Type B pancreatic cell (in vitro differentiated cells): ENCODE measurements around the gene MIPEP. TPM values are rescaled to one million over a fixed set of nuclear protein-coding genes. Genes with fewer than 3 reads are reported as not detected.

Experiments used
- DNase-seq: peaks from one replicate; pipeline ENCODE4 v3.0.0; 2021; ENCODE audit warnings: mixed read lengths; ENCODE audit not compliant: unreplicated experiment; ENCODE audit errors: extremely low spot score
- H3K27ac Mint-ChIP-seq: 2 replicates; pipeline ENCODE4 v1.8.0; 2021; ENCODE audit warnings: mild to moderate bottlenecking, mixed read lengths
- H3K27me3 Mint-ChIP-seq: 2 replicates; pipeline ENCODE4 v1.8.0; 2021; ENCODE audit warnings: mixed read lengths
- H3K36me3 Mint-ChIP-seq: 2 replicates; pipeline ENCODE4 v1.8.0; 2021; ENCODE audit warnings: mixed read lengths
- H3K4me1 Mint-ChIP-seq: one replicate; pipeline ENCODE4 v1.8.0; 2021; ENCODE audit warnings: mixed read lengths; ENCODE audit not compliant: unreplicated experiment
- H3K4me3 Mint-ChIP-seq: 2 replicates; pipeline ENCODE4 v1.8.0; 2021; ENCODE audit warnings: mild to moderate bottlenecking, mixed read lengths
- H3K9me3 Mint-ChIP-seq: 2 replicates; pipeline ENCODE4 v1.8.0; 2021; ENCODE audit warnings: mixed read lengths
- total RNA-seq: library from RNA; stranded (reverse); gene quantifications from 2 replicates; pipeline ENCODE4 v1.2.1, GENCODE V29; 2021; ENCODE audit warnings: low replicate concordance
- TF ChIP-seq, protein P1 (sequence below): fragments of 200-600 bp; sonication (generic); conservative IDR thresholded peaks from 2 replicates; pipeline ENCODE4 v1.5.0; 2021; ENCODE audit warnings: antibody characterized with exemption, mild to moderate bottlenecking

The MIPEP gene
- total RNA-seq, 1 donor from 2014 or later: 29.9 TPM

DNA sequence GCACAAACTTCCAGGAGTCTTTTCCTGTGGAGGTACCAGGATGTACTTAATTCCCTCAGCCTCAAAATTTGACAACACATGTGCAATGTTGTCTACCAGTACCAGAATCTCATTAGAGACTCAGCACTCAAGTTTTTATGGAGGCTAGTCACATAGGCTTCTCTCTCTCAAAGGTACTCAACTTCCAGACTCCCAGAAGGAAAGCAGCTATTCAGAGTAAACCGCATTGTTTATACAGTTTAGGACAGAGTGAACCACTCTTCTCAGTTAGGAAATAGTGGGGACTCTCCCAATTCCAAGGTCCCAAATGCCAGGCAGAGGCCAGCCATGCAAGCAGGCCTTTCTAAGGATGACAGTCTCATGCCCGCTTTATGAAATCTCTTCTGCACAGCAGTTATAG lies 16.6 kb upstream of the MIPEP start:
- H3K4me3 Mint-ChIP-seq: no peak overlapping the region
- H3K4me1 Mint-ChIP-seq: peaks cover 8% of the 10 kb centered on the region
- no peaks in the 10 kb centered on the region for H3K36me3 Mint-ChIP-seq
- H3K27ac Mint-ChIP-seq: no peak overlapping the region
- DNase-seq: no peak
- peaks cover 16% of the 10 kb centered on the region for H3K27me3 Mint-ChIP-seq
- H3K9me3 Mint-ChIP-seq: no peaks in the 10 kb centered on the region
- TF ChIP-seq, protein P1, sequence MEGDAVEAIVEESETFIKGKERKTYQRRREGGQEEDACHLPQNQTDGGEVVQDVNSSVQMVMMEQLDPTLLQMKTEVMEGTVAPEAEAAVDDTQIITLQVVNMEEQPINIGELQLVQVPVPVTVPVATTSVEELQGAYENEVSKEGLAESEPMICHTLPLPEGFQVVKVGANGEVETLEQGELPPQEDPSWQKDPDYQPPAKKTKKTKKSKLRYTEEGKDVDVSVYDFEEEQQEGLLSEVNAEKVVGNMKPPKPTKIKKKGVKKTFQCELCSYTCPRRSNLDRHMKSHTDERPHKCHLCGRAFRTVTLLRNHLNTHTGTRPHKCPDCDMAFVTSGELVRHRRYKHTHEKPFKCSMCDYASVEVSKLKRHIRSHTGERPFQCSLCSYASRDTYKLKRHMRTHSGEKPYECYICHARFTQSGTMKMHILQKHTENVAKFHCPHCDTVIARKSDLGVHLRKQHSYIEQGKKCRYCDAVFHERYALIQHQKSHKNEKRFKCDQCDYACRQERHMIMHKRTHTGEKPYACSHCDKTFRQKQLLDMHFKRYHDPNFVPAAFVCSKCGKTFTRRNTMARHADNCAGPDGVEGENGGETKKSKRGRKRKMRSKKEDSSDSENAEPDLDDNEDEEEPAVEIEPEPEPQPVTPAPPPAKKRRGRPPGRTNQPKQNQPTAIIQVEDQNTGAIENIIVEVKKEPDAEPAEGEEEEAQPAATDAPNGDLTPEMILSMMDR: no peak

DNA sequence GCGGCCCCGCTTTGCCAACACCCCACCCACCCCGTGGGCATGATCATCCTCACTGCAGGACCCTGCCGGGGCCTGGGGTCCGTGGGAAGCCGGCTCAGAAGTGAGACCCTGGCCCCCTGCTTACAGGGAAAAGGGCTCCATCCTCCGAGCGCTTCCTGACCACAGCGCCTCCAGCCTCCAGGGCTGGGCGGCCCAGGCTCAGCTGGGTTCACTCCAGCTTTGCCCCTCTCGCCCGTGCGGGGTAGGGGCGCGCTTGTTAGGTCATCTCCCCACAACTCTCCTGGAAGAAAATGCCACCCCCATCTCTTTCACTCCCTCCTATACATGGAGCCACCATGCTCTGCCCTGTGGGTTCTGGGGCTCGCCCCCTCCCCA lies 14.7 kb upstream of the MIPEP start:
- TF ChIP-seq, protein P1: no peak
- H3K27me3 Mint-ChIP-seq: peaks cover 16% of the 10 kb centered on the region
- no peaks in the 10 kb centered on the region for H3K9me3 Mint-ChIP-seq
- H3K27ac Mint-ChIP-seq: no peak overlapping the region
- DNase-seq: no peak
- no peak overlapping the region for H3K4me3 Mint-ChIP-seq
- no peaks in the 10 kb centered on the region for H3K36me3 Mint-ChIP-seq
- H3K4me1 Mint-ChIP-seq: no peaks in the 10 kb centered on the region

DNA sequence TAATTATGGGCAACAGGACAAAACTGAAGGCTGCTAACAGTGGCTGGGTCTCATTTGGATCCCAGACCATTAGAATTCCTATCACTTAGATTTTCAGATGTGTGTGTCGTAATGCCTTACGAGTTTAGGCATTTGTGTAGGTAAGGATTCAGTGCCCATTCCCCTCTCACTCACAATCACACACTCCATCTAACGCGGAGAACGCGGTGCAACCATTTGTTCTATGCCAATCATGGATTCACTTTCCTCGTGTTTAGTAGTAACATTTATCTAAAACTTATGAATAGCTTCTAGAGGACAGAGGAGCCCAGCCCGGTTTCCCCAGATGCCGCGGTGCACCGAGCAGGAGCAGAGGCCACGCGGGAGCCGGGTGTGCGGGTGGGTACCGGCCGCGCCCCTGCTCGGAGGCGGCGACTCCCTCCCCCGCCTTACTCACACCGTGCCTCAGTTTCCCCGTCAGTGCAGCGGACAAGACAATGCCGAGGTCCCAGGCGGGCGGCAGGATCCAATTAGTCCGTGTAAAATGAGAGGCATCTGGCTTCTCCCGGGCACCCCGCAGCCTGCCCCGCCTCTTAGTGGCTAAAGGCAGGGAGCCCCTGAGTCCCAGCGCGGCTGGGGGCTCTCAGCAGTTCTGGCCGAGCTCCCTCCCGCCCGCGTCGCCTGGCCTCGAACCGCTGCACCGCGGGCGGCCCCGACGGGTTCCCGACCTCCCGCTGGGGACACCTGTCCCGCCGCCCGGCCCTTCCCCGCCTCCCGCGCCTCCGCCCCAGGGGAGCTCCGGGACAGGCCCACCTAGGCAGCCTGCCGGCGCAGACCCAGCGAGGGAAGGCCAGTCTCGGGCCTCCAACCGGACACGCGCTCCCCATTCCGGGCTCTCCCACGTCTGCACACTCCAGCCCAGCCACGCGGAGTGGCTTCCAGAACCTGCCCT lies 14.0 kb upstream of the MIPEP start:
- DNase-seq: no peak
- no peaks in the 10 kb centered on the region for H3K36me3 Mint-ChIP-seq

DNA sequence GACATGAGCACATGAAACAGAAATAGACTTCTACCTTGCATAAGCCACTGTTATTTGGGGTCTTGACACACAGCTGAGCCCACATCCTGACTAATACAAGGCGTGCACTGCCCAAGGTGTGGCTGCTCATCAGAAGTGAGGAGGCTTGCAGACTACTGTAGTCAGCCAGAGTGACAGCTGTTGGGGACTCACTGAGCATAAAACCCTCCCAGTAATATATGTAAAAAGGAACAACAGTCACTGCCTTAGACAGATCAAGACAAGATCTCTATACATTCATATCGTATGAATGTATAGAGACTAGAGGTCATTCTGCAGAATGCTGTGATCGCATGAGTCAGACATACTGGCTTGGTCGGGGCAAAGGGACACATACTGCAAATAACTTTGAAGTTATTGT lies 12.2 kb upstream of the MIPEP start:
- no peaks in the 10 kb centered on the region for H3K36me3 Mint-ChIP-seq
- H3K9me3 Mint-ChIP-seq: no peaks in the 10 kb centered on the region
- no peak for DNase-seq
- H3K27ac Mint-ChIP-seq: no peak overlapping the region
- TF ChIP-seq, protein P1: no peak
- H3K27me3 Mint-ChIP-seq: peaks cover 16% of the 10 kb centered on the region
- no peaks in the 10 kb centered on the region for H3K4me1 Mint-ChIP-seq
- H3K4me3 Mint-ChIP-seq: no peak overlapping the region

More for the DNA sequence above, 14.0 kb upstream of the MIPEP start:
- TF ChIP-seq, protein P1: no peak
- H3K27me3 Mint-ChIP-seq: peaks cover 16% of the 10 kb centered on the region
- no peaks in the 10 kb centered on the region for H3K9me3 Mint-ChIP-seq
- no peaks in the 10 kb centered on the region for H3K4me1 Mint-ChIP-seq
- H3K4me3 Mint-ChIP-seq: peak overlapping the region; percentile 39
- H3K27ac Mint-ChIP-seq: no peak overlapping the region

DNA sequence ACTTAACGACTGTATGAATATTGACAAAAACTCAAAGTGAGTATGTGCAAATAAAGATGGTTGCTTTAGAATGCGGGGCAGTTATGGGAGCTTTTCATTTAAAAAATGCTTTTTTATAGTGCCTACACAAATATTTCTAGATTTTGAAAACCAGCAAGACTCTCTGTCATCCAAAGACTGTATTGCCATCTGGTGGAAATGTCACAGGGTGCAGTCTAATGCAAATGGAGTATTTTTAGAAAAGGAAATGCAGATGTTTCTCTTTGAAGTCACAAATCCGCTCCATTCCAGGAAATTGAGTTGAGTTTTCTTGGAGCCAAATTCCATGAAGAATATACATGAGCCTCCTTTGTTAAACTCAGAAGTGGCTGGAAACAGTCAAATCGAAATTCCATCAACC lies 10.4 kb upstream of the MIPEP start:
- no peaks in the 10 kb centered on the region for H3K4me1 Mint-ChIP-seq
- no peak overlapping the region for H3K27ac Mint-ChIP-seq
- H3K4me3 Mint-ChIP-seq: no peak overlapping the region
- no peaks in the 10 kb centered on the region for H3K9me3 Mint-ChIP-seq
- no peaks in the 10 kb centered on the region for H3K36me3 Mint-ChIP-seq
- TF ChIP-seq, protein P1: peak; percentile 82
- DNase-seq: no peak
- H3K27me3 Mint-ChIP-seq: peaks cover 16% of the 10 kb centered on the region
